OCI-LY7 (cell line): ENCODE results near the gene TBX21. TPM values are rescaled to one million over a fixed set of nuclear protein-coding genes. Genes with fewer than 3 reads are reported as not detected.

Experiments used
- BruUV-seq: library from RNA; stranded (reverse); fragments of 400-500 nt; replicated peaks from 2 replicates; lab custom pipeline; 2021; lab: Mats Ljungman, UMichigan
- CTCF ChIA-PET: fragments of 300-600 bp; sonication (Branson Sonifier 250); formaldehyde crosslinking; loops from one replicate; lab custom pipeline; 2022; ENCODE audit warnings: antibody characterized with exemption; ENCODE audit not compliant: unreplicated experiment; lab: Charles Lee
- POLR2A ChIA-PET: fragments of 300-600 bp; sonication (Branson Sonifier 250); formaldehyde crosslinking; loops from one replicate; lab custom pipeline; 2022; ENCODE audit warnings: antibody characterized with exemption; lab: Charles Lee
- DNase-seq: peaks from one replicate; pipeline ENCODE4 v3.0.0-alpha.2; 2015; ENCODE audit warnings: low spot score
- H2AFZ ChIP-seq: fragments of 200-600 bp; sonication (generic), shearing (Covaris generic); 2 replicates; pipeline ENCODE4 v1.6.1; 2014; ENCODE audit warnings: mild to moderate bottlenecking, antibody characterized with exemption, low read length, moderate library complexity
- H3K27ac ChIP-seq: fragments of 200-600 bp; sonication (generic); 2 replicates; pipeline ENCODE4 v1.5.1; 2014; ENCODE audit warnings: mixed run types, low read depth, mild to moderate bottlenecking, moderate library complexity, low read length, inconsistent platforms; ENCODE audit not compliant: poor library complexity, severe bottlenecking
- H3K36me3 ChIP-seq: fragments of 200-600 bp; sonication (generic); 2 replicates; pipeline ENCODE4 v1.6.1; 2014; ENCODE audit warnings: mild to moderate bottlenecking, antibody characterized with exemption, low read length, moderate library complexity, mixed read lengths; ENCODE audit not compliant: insufficient read depth
- H3K4me1 ChIP-seq: fragments of 200-600 bp; sonication (generic); 2 replicates; pipeline ENCODE4 v1.5.1; 2014; ENCODE audit warnings: mild to moderate bottlenecking, low read length; ENCODE audit not compliant: insufficient read depth, poor library complexity, severe bottlenecking
- H3K4me2 ChIP-seq: fragments of 200-600 bp; sonication (generic); 2 replicates; pipeline ENCODE4 v1.6.1; 2014; ENCODE audit warnings: mild to moderate bottlenecking, low read length
- H3K4me3 ChIP-seq: fragments of 200-600 bp; sonication (generic); 2 replicates; pipeline ENCODE4 v1.5.1; 2014; ENCODE audit warnings: mild to moderate bottlenecking, low read depth, low read length; ENCODE audit not compliant: poor library complexity, severe bottlenecking
- H3K79me2 ChIP-seq: fragments of 200-600 bp; sonication (generic); 2 replicates; pipeline ENCODE4 v1.6.1; 2016; ENCODE audit warnings: low read depth, mild to moderate bottlenecking, low read length, moderate library complexity, mixed read lengths; ENCODE audit not compliant: insufficient read depth
- H3K9me2 ChIP-seq: fragments of 200-600 bp; sonication (generic); 2 replicates; pipeline ENCODE4 v1.6.1; 2016; ENCODE audit warnings: mild to moderate bottlenecking, low read length, mixed read lengths; ENCODE audit not compliant: insufficient read depth
- H3K9me3 ChIP-seq: fragments of 200-600 bp; sonication (generic); 2 replicates; pipeline ENCODE4 v1.6.1; 2014; ENCODE audit warnings: mild to moderate bottlenecking, mixed run types, low read length, mixed read lengths
- H4K20me1 ChIP-seq: fragments of 200-600 bp; sonication (generic); 2 replicates; pipeline ENCODE4 v1.6.1; 2014; ENCODE audit warnings: mild to moderate bottlenecking, antibody characterized with exemption, low read length, moderate library complexity, mixed read lengths; ENCODE audit not compliant: insufficient read depth
- EZH2phosphoT487 ChIP-seq: fragments of 200-600 bp; sonication (generic); IDR thresholded peaks from 2 replicates; pipeline ENCODE4 v1.6.1; 2018; ENCODE audit warnings: low read depth, borderline replicate concordance, mild to moderate bottlenecking, mixed run types, antibody characterized with exemption, low read length, moderate library complexity, mixed read lengths
- intact Hi-C: fragments of 100-400 bp; cut with micrococcal nuclease; formaldehyde crosslinking; loops from one replicate; pipeline ENCODE4 v1.10.0; 2022; ENCODE audit not compliant: unreplicated experiment
- total RNA-seq, 2 experiments: library from RNA; depleted of rRNA in 1 of 2; stranded (reverse); fragments of >200 nt in 1 of 2; shearing (Covaris generic) in 1 of 2; gene quantifications; 2 replicates each; pipeline ENCODE4 v1.2.3, GENCODE V29; 2014 to 2022
- TF ChIP-seq, protein P1 (sequence below): fragments of 200-600 bp; sonication (generic); conservative IDR thresholded peaks from 2 replicates; pipeline ENCODE4 v1.5.1; 2014; ENCODE audit warnings: mild to moderate bottlenecking, antibody characterized with exemption, low read length, moderate library complexity, mixed read lengths

Gene TBX21
- total RNA-seq, 2 experiments from 2014 or later, result not detected

DNA sequence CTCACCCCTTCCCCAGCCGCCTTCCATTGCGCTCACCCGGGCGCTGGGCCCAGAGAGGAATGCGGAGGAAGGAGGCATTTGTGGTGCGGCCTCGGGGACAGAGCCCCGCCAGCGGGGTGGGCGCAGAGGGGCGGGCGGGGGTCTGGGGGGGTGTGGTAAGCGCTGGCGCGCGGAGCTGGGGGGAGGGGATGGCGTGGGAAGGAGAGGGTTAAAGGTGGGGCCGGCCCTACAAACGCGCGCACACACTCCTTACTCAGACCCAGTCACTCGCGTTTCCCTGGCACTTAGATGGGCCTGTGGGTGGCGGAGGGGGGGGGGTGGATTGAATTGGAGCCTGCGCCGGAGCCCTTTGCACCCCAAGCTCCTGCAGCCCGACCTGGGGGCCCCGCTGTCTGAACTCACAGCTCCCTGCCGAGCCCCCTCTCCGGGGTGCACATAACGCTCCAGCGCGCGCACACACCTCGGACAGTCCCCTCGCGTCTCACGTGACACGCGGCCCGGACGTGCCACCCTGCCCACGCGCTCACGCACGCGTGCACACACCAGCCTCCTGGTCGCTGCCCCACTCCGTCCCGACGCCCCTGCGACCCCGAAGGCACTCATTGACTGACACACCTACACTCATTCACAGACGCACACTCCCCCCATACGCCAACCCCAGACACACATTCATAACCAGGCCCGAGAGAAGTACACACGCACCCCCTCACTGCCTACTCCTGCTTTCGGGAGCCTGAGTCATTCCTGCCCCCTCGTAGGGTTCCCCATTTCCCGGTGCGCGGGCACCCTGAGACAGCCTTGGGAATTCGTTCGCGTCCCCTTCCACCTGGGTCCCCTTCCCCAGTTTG lies 38.2 kb upstream of the TBX21 start:
- Histone ChIP-seq H3K4me2 (peak overlapping the region; percentile 79), H4K20me1 (no peaks in the 10 kb centered on the region), H3K9me3 (no peaks in the 10 kb centered on the region), H3K9me2 (no peaks in the 10 kb centered on the region), H2AFZ (peak overlapping the region; percentile 53), H3K4me1 (peaks cover 31% of the 10 kb centered on the region), H3K36me3 (0 out of 2 replicates have a peak, but pooled peaks cover 7% of the 10 kb centered on the region), H3K27ac (peak overlapping the region; percentile 49), H3K79me2 (peaks cover 5% of the 10 kb centered on the region; the same call in 1 of the 2 replicates), H3K4me3 (peak overlapping the region; percentile 72)
- intact Hi-C loops, result no loop called here
- DNase-seq, result peak; percentile 59
- ChIA-PET POLR2A (interaction anchor here (3.0 kb wide), 1 partner anchor 46 kb away, joined by 15 read pairs; the partner anchor contains the start of gene KPNB1), CTCF (interaction anchor here (0.5 kb wide), 1 partner anchor 26 kb away, joined by 3 read pairs; no protein-coding TSS in a partner anchor)
- BruUV-seq, result no TSS peak
- TF ChIP-seq EZH2phosphoT487, result no peak

DNA sequence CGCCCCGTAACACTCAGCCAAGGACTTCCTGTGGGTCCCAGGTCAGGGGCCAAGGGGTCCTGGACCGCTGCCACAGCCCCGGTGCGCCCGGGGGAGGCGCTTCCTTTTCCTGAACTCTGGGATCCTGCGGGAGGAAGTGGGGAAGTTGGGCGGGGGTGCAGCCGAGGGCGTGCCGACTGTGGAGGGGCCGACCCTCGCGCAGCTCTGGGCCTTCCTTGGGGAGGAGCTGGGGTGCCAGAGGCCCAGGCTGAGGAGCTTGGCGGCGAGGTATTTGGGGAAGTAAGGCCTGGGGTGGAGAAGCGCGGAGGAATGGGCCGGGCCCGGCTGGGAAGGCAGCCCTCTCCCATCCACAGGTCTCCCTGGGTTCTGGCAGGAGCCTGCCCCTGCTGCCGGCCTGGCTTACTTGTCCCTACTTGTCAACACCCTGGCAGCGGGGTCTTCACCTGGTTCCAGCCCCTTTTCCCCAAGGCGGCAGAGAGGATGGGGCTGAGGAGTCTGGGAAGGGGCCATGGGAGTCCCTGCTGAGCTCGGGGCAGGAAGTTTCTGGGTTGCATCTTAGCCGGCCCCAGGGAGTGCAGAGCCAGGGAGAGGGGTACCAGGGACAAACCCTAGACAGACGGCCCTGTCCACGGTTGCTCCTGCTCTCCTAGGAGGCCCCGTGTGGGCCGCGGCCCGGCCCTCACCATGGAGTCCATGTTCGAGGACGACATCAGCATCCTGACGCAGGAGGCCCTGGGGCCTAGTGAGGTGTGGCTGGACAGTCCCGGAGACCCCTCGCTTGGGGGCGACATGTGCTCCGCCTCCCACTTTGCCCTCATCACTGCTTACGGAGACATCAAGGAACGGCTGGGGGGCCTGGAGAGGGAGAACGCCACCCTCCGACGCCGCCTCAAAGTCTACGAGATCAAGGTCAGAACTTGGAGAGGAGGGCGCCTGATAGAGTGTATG lies 37.3 kb upstream of the TBX21 start:
- H4K20me1 ChIP-seq, result no peaks in the 10 kb centered on the region

More for the DNA sequence above, 37.3 kb upstream of the TBX21 start:
- no peaks in the 10 kb centered on the region for H3K9me3 ChIP-seq
- DNase-seq, result no peak
- no TSS peak for BruUV-seq
- peak overlapping the region; percentile 79 for H3K4me2 ChIP-seq
- H3K9me2 ChIP-seq, result no peaks in the 10 kb centered on the region
- H3K4me1 ChIP-seq, result peaks cover 31% of the 10 kb centered on the region
- intact Hi-C loops, result no loop called here
- H2AFZ ChIP-seq, result peak overlapping the region; percentile 53
- peaks cover 5% of the 10 kb centered on the region; the same call in 1 of the 2 replicates for H3K79me2 ChIP-seq
- TF ChIP-seq, protein P1, sequence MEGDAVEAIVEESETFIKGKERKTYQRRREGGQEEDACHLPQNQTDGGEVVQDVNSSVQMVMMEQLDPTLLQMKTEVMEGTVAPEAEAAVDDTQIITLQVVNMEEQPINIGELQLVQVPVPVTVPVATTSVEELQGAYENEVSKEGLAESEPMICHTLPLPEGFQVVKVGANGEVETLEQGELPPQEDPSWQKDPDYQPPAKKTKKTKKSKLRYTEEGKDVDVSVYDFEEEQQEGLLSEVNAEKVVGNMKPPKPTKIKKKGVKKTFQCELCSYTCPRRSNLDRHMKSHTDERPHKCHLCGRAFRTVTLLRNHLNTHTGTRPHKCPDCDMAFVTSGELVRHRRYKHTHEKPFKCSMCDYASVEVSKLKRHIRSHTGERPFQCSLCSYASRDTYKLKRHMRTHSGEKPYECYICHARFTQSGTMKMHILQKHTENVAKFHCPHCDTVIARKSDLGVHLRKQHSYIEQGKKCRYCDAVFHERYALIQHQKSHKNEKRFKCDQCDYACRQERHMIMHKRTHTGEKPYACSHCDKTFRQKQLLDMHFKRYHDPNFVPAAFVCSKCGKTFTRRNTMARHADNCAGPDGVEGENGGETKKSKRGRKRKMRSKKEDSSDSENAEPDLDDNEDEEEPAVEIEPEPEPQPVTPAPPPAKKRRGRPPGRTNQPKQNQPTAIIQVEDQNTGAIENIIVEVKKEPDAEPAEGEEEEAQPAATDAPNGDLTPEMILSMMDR, result no peak
- no peak for TF ChIP-seq EZH2phosphoT487
- peak overlapping the region; percentile 21 for H3K27ac ChIP-seq
- CTCF ChIA-PET, result no interaction called here
- POLR2A ChIA-PET, result interaction anchor here (0.5 to 3.0 kb wide), 3 partner anchors 24 to 138 kb away, joined by 3 to 15 read pairs (median 4); partner anchors contain the start of gene KPNB1
- H3K36me3 ChIP-seq, result 0 out of 2 replicates have a peak, but pooled peaks cover 7% of the 10 kb centered on the region
- H3K4me3 ChIP-seq, result peak overlapping the region; percentile 72
